ENCODE results near the gene HAUS2.

DNA sequence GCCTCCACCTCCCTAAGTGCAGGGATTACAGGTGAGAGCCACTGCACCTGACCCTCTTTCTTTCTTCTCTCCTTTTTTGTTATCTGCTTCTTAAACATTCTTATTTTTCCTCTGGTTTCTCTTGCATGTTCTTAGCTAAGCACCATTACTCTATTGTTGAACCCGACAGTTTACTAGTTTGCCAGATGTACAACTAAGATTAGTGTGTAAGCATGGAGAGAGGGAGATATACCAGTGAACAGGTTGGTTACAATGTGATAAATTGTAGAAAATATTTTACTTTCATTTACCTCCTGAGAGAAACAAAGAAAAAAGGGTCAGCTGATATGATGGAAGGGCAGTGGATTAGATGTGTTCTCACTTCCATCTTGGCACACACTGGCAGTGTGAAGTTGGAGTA lies 4.9 kb downstream of the HAUS2 start:
- TF ChIP-seq, protein P1, sequence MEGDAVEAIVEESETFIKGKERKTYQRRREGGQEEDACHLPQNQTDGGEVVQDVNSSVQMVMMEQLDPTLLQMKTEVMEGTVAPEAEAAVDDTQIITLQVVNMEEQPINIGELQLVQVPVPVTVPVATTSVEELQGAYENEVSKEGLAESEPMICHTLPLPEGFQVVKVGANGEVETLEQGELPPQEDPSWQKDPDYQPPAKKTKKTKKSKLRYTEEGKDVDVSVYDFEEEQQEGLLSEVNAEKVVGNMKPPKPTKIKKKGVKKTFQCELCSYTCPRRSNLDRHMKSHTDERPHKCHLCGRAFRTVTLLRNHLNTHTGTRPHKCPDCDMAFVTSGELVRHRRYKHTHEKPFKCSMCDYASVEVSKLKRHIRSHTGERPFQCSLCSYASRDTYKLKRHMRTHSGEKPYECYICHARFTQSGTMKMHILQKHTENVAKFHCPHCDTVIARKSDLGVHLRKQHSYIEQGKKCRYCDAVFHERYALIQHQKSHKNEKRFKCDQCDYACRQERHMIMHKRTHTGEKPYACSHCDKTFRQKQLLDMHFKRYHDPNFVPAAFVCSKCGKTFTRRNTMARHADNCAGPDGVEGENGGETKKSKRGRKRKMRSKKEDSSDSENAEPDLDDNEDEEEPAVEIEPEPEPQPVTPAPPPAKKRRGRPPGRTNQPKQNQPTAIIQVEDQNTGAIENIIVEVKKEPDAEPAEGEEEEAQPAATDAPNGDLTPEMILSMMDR (IDR thresholded peaks at IDR 0.05; ENCODE audit: insufficient read depth, low read depth, low read length) = no peak
- no peak for TF ChIP-seq EZH2 (IDR thresholded peaks at IDR 0.05; ENCODE audit: insufficient read depth, low read length)
